Measurements from ENCODE around the gene MANBA.
A peak's percentile ranks its signal among the peaks of the same experiment; 100 is the strongest.

Gene MANBA

DNA sequence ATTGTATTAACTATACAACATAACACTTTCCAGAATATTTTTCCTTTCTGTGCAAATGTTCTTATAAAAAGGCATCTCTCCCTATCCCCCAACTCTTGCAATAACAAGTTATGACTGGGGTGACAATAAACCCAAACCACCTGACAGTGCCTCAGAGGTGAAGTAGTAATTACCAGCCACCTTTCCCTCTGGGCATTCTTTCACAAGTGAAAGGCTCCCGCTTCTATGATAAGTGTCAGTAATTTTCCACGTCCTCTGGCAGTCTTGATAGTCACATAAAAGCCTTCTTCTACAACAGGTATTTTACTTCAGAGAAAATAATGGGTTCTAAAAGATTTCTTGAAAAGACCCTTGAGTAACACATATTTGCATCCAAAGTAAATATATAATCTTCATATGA is 82.7 kb downstream of the MANBA start:
- no peak for DNase-seq (ENCODE audit: low spot score)

DNA sequence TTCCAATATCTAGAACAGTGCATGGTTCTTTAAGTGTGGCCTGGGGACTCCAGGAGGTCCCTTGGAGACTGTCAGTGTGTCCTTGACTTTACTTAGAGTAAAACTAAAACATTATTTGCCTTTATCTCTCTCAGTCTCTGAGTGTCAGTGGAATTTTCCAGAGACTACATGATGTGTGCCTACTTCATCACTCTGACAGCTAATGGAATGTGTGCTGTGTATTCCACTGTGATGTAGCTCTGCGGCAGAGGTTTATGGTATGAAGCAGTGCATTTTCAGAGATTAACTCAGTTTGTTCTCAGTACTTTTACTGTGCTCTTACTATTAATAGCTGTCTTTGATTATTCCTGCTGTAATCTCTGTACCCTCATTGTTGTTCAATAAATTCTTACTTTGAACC is 85.6 kb downstream of the MANBA start:
- DNase-seq (ENCODE audit: low spot score) = peak; percentile 19

DNA sequence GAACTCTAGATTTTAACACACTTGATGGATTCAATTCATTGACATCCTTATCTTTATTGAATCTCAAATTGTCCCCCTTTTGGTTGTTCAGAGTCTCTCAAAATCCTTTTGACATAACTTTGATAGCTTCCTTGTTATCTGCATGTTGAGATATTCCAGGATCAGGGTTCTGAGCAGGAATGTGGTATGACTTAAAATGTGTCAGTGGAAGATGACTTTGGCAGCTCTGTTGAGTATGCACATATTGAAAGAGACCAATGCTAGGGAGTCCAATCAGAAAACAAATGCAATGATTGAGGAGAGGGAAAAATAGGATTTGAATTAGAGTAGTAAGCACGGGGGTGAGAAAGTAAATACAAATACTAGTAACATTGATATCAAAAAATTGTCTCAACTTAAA is 93.8 kb downstream of the MANBA start:
- DNase-seq (ENCODE audit: low spot score) = no peak

- no peak for DNase-seq (ENCODE audit: low spot score)
Measured at GRCh38 chr4:102665527-102665926, 95.2 kb downstream of the MANBA start.

DNA sequence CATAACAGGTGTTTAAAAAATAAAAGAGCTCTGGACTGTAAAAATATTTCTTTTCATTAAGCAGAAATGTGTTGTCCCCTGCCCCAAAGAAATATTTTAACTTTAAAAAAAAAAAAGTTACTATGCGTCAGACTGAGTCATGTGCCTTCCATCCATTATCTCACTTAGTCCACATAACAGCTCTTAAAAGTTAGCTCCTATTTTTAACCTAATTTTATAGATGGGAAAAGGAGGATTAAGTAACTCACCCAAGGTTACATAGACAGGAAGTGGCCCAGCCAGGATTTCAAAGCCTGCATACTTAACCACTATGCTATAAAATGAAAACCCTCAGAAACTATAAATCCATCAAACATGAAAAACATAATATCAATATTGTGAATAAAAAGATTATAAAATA is 97.7 kb downstream of the MANBA start:
- DNase-seq (ENCODE audit: low spot score) = peak; percentile 73

- no peak for DNase-seq (ENCODE audit: low spot score)
Measured at GRCh38 chr4:102657206-102657605, 103.6 kb downstream of the MANBA start.

GRCh38 chr4:102647117-102647516 is 113.7 kb downstream of the MANBA start:
- DNase-seq (ENCODE audit: low spot score) = no peak

GRCh38 chr4:102642631-102643298 is 118.0 kb downstream of the MANBA start:
- DNase-seq (ENCODE audit: low spot score) = peak; percentile 44

DNA sequence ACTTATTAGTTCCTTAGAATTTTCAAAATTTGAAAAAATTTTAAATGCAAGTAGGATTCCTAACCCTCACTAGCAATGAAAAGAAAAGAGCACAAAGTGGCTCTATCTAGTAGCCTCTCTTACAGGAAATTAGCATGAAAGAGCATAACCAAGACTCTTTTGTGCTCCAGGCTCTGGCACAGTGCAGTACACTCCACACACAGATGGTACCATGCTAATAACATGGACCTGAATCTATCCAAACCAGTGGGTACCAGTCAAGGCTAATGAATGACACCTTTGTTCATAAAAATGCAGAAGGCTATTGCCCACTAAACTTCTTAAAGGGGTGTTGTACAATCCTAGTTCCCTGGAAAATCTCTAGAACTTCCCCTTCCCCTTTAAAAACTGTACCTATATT is 119.0 kb downstream of the MANBA start:
- no peak for DNase-seq (ENCODE audit: low spot score)

GRCh38 chr4:102640669-102641068 is 120.1 kb downstream of the MANBA start:
- DNase-seq (ENCODE audit: low spot score) = peak; percentile 36

- no peak for DNase-seq (ENCODE audit: low spot score)
Measured at GRCh38 chr4:102639598-102639997, 121.2 kb downstream of the MANBA start.

GRCh38 chr4:102638621-102639020 is 122.1 kb downstream of the MANBA start:
- no peak for DNase-seq (ENCODE audit: low spot score)

GRCh38 chr4:102637391-102637790 is 123.4 kb downstream of the MANBA start:
- DNase-seq (ENCODE audit: low spot score) = no peak

DNA sequence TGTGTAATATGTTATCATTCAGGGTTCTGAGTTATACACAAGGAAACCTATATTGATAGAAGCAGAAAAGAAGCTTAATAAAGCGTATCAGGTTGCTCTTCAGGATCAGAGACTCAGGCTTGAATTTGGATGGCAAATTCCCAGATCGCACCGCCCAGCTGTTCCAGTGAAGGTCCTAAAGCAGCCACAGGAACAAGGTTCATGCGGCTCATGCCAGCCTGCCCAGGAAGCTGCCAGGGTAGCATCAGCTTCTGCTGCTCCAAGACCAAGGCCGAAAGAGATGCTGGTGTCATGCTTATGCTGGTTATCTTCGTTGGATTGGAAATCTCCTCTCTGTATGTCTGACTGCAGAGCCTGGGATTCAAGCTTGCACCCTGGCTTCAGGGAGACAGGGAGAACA is 127.7 kb downstream of the MANBA start:
- no peak for DNase-seq (ENCODE audit: low spot score)

GRCh38 chr4:102632241-102633065 is 128.3 kb downstream of the MANBA start:
- no peak for DNase-seq (ENCODE audit: low spot score)

DNA sequence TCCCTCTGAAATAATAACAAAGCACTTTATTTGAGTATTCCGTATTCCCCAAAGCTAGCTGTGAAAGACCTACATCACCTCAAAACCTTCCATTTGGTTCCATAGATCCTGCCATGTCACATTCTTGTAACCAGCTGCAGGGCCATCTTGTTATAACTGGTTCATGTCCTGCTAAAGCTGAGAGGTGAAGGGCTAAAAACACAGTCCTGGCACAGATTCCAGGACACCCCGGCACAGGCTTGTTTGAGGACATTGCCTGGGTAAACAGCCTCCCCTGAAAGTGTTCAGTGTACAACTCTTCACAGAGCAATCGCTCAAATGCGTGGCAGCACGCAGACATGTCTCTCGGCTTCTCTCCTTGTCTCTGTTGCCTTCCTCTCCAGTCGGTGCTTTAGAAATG is 129.2 kb downstream of the MANBA start:
- DNase-seq (ENCODE audit: low spot score) = no peak

- no peak for DNase-seq (ENCODE audit: low spot score)
Measured at GRCh38 chr4:102629673-102630072, 131.1 kb downstream of the MANBA start.

GRCh38 chr4:102627831-102628523 is 132.8 kb downstream of the MANBA start:
- DNase-seq (ENCODE audit: low spot score) = peak; percentile 62

DNA sequence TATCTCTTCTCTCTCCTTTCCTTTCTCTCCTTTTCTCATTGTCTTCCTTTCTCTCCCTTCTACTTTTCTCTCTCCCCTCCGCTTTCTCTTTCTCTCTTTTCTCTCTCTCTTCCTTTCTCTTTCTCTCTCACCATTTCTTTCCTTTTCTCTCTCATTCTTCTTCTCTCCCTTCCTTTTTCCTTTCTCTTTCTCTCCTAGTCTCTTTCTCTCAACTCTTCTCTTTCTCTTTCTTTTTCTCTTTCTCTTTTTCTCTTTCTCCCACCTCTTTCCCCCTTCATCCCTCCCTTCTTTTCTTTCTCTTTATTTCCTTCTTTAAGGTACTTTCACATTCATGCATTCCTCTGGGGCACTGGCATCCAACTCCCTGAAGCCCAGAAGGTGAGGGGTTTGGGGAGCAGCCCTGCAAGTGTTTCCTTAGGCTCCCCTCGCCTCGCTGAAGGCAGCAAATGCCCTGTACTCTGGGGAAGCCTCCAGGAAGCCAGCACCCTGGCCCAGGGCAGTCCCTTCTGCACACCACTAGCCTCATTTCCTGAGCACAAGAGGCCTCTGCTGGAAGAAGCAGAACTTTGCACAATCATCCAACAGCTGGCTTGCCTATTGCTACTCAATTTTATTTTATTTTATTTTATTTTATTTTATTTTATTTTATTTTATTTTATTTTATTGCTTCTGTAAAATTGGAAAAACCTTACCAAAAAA is 135.4 kb downstream of the MANBA start:
- peak; percentile 59 for DNase-seq (ENCODE audit: low spot score)

DNA sequence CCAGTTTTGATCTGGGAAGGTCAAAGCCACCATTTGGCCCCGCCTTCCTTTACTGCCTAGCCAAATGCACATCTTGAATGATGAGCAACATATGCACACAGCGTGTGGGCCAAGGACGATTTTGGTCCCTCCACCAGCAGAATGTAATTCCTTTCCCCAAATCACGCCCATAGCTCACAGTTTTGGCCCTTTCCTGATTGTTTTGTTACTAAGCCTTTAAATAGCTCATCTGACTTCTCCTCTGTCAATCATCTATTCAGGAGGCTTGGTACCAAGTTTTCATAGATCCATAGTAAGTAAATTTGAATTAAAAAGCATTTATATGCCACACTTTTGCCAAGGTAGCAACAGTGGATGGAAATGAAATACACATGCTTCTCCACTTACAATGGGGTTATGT is 136.3 kb downstream of the MANBA start:
- DNase-seq (ENCODE audit: low spot score) = no peak

DNA sequence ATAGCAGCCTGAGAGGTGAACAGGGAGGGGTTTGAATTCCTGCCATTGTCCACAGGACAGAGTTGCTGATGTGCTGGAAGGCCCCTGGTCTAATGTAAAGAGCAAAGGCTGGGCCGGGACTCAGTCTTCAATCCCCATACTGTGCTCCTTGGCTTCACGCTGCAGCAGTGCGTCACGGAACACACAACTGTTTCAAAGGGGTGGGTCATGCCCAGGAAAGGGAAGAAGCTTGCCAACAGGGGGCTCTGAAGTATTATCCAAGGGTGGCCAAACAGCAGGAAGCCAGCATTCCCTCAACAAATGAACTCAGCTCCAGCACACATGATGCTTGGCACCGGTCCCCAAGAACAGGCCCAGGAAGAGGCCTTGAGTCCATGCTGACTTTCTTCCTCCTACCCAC is 137.1 kb downstream of the MANBA start:
- peak; percentile 24 for DNase-seq (ENCODE audit: low spot score)

DNA sequence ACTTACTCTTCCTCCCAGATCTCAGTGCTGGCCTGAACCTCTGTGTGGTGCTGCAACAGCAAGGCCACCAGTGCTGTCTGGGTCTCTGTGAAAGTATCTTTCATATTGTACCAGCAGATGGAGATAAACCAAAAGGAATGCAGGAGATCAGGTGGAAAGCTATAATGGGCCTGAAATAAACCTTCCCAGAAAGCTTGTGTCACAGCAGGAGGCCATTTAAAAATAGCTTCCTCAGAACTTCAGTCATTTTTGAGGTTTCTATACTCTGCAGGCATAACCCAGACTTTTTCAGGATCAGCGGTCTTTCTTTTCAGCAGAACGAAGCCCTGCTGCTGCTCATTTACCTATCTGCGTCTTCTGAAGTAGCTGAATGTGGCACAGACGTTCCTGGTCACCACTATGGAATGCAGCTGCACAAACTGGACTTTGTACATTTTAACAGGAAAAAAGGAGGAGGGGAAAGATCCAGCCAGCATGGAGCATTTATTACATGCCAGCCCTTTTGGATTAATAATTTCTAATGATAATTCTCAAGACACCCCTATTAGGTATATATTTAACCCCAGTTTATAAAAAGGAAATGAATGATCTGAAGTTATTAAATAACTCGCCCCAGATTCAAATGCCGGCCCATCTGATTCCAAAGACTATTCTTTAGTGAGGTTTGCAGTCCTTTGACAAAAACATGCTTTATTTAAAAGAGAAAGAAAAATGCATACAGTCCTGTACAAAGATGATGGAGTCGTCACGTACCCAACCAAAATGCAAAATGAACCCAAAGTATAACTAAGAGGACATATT is 139.9 kb downstream of the MANBA start:
- DNase-seq (ENCODE audit: low spot score) = peak; percentile 77

All from GM03348 (cell line).